Tibial nerve (tissue), 4 donors: ENCODE results near the gene RAP1A. TPM values are rescaled to one million over a fixed set of nuclear protein-coding genes. Genes with fewer than 3 reads are reported as not detected.
A peak's percentile ranks its signal among the peaks of the same experiment; 100 is the strongest.

Experiments
- DNase-seq, 2 donors: peaks; one replicate each; pipeline ENCODE4 v3.0.0-alpha.2; 2019; ENCODE audit warnings: low spot score in 2 of 2
- H3K27ac ChIP-seq, 4 donors: fragments of 200-600 bp; sonication (generic) in 3 of 4; one replicate each; pipeline ENCODE4 v1.5.1; 2017 to 2019; ENCODE audit warnings: mild to moderate bottlenecking in 1 of 4
- H3K27me3 ChIP-seq, 2 donors: fragments of 200-600 bp; sonication (generic) in 1 of 2; one replicate each; pipeline versions ENCODE4 v1.5.1 to v1.6.0; 2017 to 2019
- H3K36me3 ChIP-seq, 3 donors: fragments of 200-600 bp; sonication (generic); one replicate each; pipeline ENCODE4 v1.5.1; 2018 to 2019
- H3K4me1 ChIP-seq, 4 donors: fragments of 200-600 bp; sonication (generic) in 3 of 4; one replicate each; pipeline ENCODE4 v1.5.1; 2017 to 2019
- H3K4me3 ChIP-seq, 4 donors: fragments of 200-600 bp; sonication (generic) in 3 of 4; one replicate each; pipeline ENCODE4 v1.5.1; 2017 to 2019; ENCODE audit warnings: mild to moderate bottlenecking in 1 of 4, moderate library complexity in 1 of 4
- H3K9me3 ChIP-seq, 4 donors: fragments of 200-600 bp; sonication (generic) in 3 of 4; one replicate each; pipeline ENCODE4 v1.5.1; 2017 to 2019
- CTCF ChIP-seq, 5 experiments: fragments of 200-600 bp in 3 of 5; fragments of 450-650 bp in 2 of 5; sonication (generic) in 3 of 5; IDR thresholded peaks; one replicate each; pipeline ENCODE4 v1.5.1; 2016 to 2019; ENCODE audit warnings: antibody characterized with exemption in 5 of 5, mild to moderate bottlenecking in 3 of 5, moderate library complexity in 2 of 5
- EP300 ChIP-seq, 2 donors: sonication (generic); formaldehyde crosslinking; IDR thresholded peaks; one replicate each; pipeline ENCODE4 v1.6.1; 2017; ENCODE audit warnings: antibody characterized with exemption in 2 of 2, mild to moderate bottlenecking in 1 of 2
- POLR2A ChIP-seq, 2 donors: fragments of 450-650 bp; IDR thresholded peaks; one replicate each; pipeline ENCODE4 v1.6.1; 2017; ENCODE audit warnings: antibody characterized with exemption in 2 of 2, mild to moderate bottlenecking in 2 of 2, moderate library complexity in 2 of 2
- WGBS, 2 donors: methylation state at CpG; one replicate each; pipeline ENCODE4 v1.1.5; 2018; 5-methylcytosine and 5-hydroxymethylcytosine counted together
- total RNA-seq, 4 donors: library from RNA; depleted of rRNA; stranded (reverse); fragments of >200 nt; gene quantifications; one replicate each; pipeline ENCODE4 v1.1.0, GENCODE V29; 2016

Gene RAP1A
- total RNA-seq, 4 donors from 2014 or later = 45.5 to 48.7 (median 46.8) TPM

GRCh38 chr1:111592389-111593361 is 26.9 kb upstream of the RAP1A start:
- no peaks in the 10 kb centered on the region for H3K36me3 ChIP-seq
- TF ChIP-seq EP300 (IDR thresholded peaks at IDR 0.05) (peak in 1 of 2 donors; percentile 62), CTCF (IDR thresholded peaks at IDR 0.05) (peak in 1 of 5 experiments; percentile 16), POLR2A (IDR thresholded peaks at IDR 0.05) (no peak)
- peak; percentile 74 to 78 for DNase-seq
- H3K4me3 ChIP-seq = peak overlapping the region in 2 of 4 donors; percentile 6 to 18
- H3K27me3 ChIP-seq = no peaks in the 10 kb centered on the region
- peaks cover 5 to 44% (median 28%) of the 10 kb centered on the region in 4 donors for H3K4me1 ChIP-seq
- 7 to 9% methylated on average over 11 of the region's 11 CpGs for WGBS, 2 donors
- H3K9me3 ChIP-seq = no peaks in the 10 kb centered on the region
- peak overlapping the region; percentile 53 to 89 (median 81) for H3K27ac ChIP-seq

- peak overlapping the region; percentile 53 to 89 (median 81) for H3K27ac ChIP-seq
- no peaks in the 10 kb centered on the region for H3K36me3 ChIP-seq
- no peaks in the 10 kb centered on the region for H3K27me3 ChIP-seq
- H3K9me3 ChIP-seq = no peaks in the 10 kb centered on the region
- peak overlapping the region in 1 of 4 donors; percentile 18 for H3K4me3 ChIP-seq
- no peak for DNase-seq
- WGBS, 2 donors = 36 to 38% methylated on average over 5 of the region's 5 CpGs
- H3K4me1 ChIP-seq = peaks cover 5 to 46% (median 30%) of the 10 kb centered on the region in 4 donors
- TF ChIP-seq POLR2A (IDR thresholded peaks at IDR 0.05) (no peak), CTCF (IDR thresholded peaks at IDR 0.05) (no peak), EP300 (IDR thresholded peaks at IDR 0.05) (no peak)
Measured at GRCh38 chr1:111593403-111594305, 25.9 kb upstream of the RAP1A start.

GRCh38 chr1:111594306-111594693 is 25.3 kb upstream of the RAP1A start:
- no peaks in the 10 kb centered on the region for H3K27me3 ChIP-seq
- no peak overlapping the region for H3K4me3 ChIP-seq
- no peaks in the 10 kb centered on the region for H3K36me3 ChIP-seq
- peak overlapping the region in 3 of 4 donors; percentile 76 to 89 (median 86) for H3K27ac ChIP-seq
- 70 to 84% methylated on average over 4 of the region's 4 CpGs for WGBS, 2 donors
- TF ChIP-seq POLR2A (IDR thresholded peaks at IDR 0.05) = no peak
- TF ChIP-seq CTCF (IDR thresholded peaks at IDR 0.05) = no peak
- TF ChIP-seq EP300 (IDR thresholded peaks at IDR 0.05) = no peak
- H3K9me3 ChIP-seq = no peaks in the 10 kb centered on the region
- peaks cover 5 to 46% (median 30%) of the 10 kb centered on the region in 4 donors for H3K4me1 ChIP-seq
- no peak for DNase-seq

- DNase-seq = no peak
- 75 to 81% methylated on average over 1 of the region's 1 CpG for WGBS, 2 donors
- no peak overlapping the region for H3K27ac ChIP-seq
Measured at GRCh38 chr1:111595807-111596206, 23.8 kb upstream of the RAP1A start.

More at GRCh38 chr1:111595807-111596206, 23.8 kb upstream of the RAP1A start:
- Histone ChIP-seq H3K4me1 (peaks cover 5 to 46% (median 30%) of the 10 kb centered on the region in 4 donors), H3K4me3 (no peak overlapping the region), H3K9me3 (no peaks in the 10 kb centered on the region), H3K27me3 (no peaks in the 10 kb centered on the region), H3K36me3 (no peaks in the 10 kb centered on the region)
- TF ChIP-seq EP300 (IDR thresholded peaks at IDR 0.05) (no peak), POLR2A (IDR thresholded peaks at IDR 0.05) (no peak), CTCF (IDR thresholded peaks at IDR 0.05) (no peak)
